OCI-LY1 (cell line): ENCODE results near the gene EFNB3.

Experiments used
- H2AFZ ChIP-seq: fragments of 200-600 bp; sonication (generic), shearing (Covaris generic); 2 replicates; pipeline ENCODE4 v1.6.0; 2014; ENCODE audit warnings: antibody characterized with exemption, mild to moderate bottlenecking, low read length
- H3F3A ChIP-seq: fragments of 200-600 bp; sonication (generic), shearing (Covaris generic); 2 replicates; pipeline ENCODE4 v1.6.0; 2014; ENCODE audit warnings: mild to moderate bottlenecking, antibody characterized with exemption, low read length, moderate library complexity; ENCODE audit not compliant: insufficient read depth
- H3K27ac ChIP-seq: fragments of 200-600 bp; sonication (generic); 2 replicates; pipeline ENCODE4 v1.5.1; 2014; ENCODE audit warnings: low read length, mixed run types, mild to moderate bottlenecking, low read depth; ENCODE audit not compliant: poor library complexity, severe bottlenecking
- H3K27me3 ChIP-seq: fragments of 200-600 bp; sonication (generic); 2 replicates; pipeline ENCODE4 v1.6.0; 2014; ENCODE audit warnings: antibody characterized with exemption, mild to moderate bottlenecking, low read length, moderate library complexity; ENCODE audit not compliant: insufficient read depth
- H3K36me3 ChIP-seq: fragments of 200-600 bp; sonication (generic); 2 replicates; pipeline ENCODE4 v1.6.1; 2014; ENCODE audit warnings: mild to moderate bottlenecking, antibody characterized with exemption, low read length, moderate library complexity, mixed read lengths; ENCODE audit not compliant: insufficient read depth
- H3K4me1 ChIP-seq: fragments of 200-600 bp; sonication (generic); 2 replicates; pipeline ENCODE4 v1.5.1; 2014; ENCODE audit warnings: mild to moderate bottlenecking, low read length, moderate library complexity; ENCODE audit not compliant: insufficient read depth, severe bottlenecking
- H3K4me2 ChIP-seq: fragments of 200-600 bp; sonication (generic), shearing (Covaris generic); 2 replicates; pipeline ENCODE4 v1.6.1; 2014; ENCODE audit warnings: low read length
- H3K4me3 ChIP-seq: fragments of 200-600 bp; sonication (generic); 2 replicates; pipeline ENCODE4 v1.5.1; 2014; ENCODE audit warnings: low read length, low read depth, mild to moderate bottlenecking, mixed read lengths; ENCODE audit not compliant: poor library complexity, severe bottlenecking
- H3K79me2 ChIP-seq: fragments of 200-600 bp; shearing (Covaris generic); 2 replicates; pipeline ENCODE4 v1.6.1; 2016; ENCODE audit warnings: mixed run types, low read length, mixed read lengths; ENCODE audit not compliant: insufficient read depth
- H3K9ac ChIP-seq: fragments of 200-600 bp; sonication (generic), shearing (Covaris generic); 2 replicates; pipeline ENCODE4 v1.6.1; 2014; ENCODE audit warnings: mild to moderate bottlenecking, low read length, mixed read lengths
- H3K9me2 ChIP-seq: fragments of 200-600 bp; sonication (generic), shearing (Covaris generic); 2 replicates; pipeline ENCODE4 v1.6.1; 2014; ENCODE audit warnings: low read depth, mild to moderate bottlenecking, low read length, mixed read lengths
- H3K9me3 ChIP-seq: fragments of 200-600 bp; shearing (Covaris generic); 2 replicates; pipeline ENCODE4 v1.6.1; 2014; ENCODE audit warnings: low read length, mixed read lengths
- H4K20me1 ChIP-seq: fragments of 200-600 bp; sonication (generic), shearing (Covaris generic); 2 replicates; pipeline ENCODE4 v1.6.0; 2016; ENCODE audit warnings: mild to moderate bottlenecking, low read length; ENCODE audit not compliant: insufficient read depth
- CTCF ChIP-seq: fragments of 200-600 bp; sonication (generic), shearing (Covaris generic); IDR thresholded peaks from 2 replicates; pipeline ENCODE4 v1.5.1; 2017; ENCODE audit warnings: mild to moderate bottlenecking, antibody characterized with exemption, low read length, moderate library complexity, mixed read lengths
- EZH2 ChIP-seq: fragments of 200-600 bp; sonication (generic), shearing (Covaris generic); IDR thresholded peaks from 2 replicates; pipeline ENCODE4 v1.8.0; 2017; ENCODE audit warnings: borderline replicate concordance, mixed run types, mild to moderate bottlenecking, antibody characterized with exemption, low read length, moderate library complexity, mixed read lengths

EFNB3 gene

GRCh38 chr17:7674934-7675333 lies 30.1 kb upstream of the EFNB3 start:
- no peaks in the 10 kb centered on the region for H3K9me2 ChIP-seq
- H3K4me1 ChIP-seq, result no peaks in the 10 kb centered on the region
- TF ChIP-seq EZH2, result no peak
- TF ChIP-seq CTCF, result no peak
- H3K4me3 ChIP-seq, result no peak overlapping the region
- H3K36me3 ChIP-seq, result peaks cover 70% of the 10 kb centered on the region
- H3F3A ChIP-seq, result no peaks in the 10 kb centered on the region
- no peak overlapping the region for H3K4me2 ChIP-seq
- H3K9ac ChIP-seq, result no peak overlapping the region
- no peaks in the 10 kb centered on the region for H3K27me3 ChIP-seq
- peaks cover 4% of the 10 kb centered on the region; the same call in 1 of the 2 replicates for H3K9me3 ChIP-seq
- no peaks in the 10 kb centered on the region for H4K20me1 ChIP-seq
- H2AFZ ChIP-seq, result no peak overlapping the region
- peaks cover 6% of the 10 kb centered on the region for H3K79me2 ChIP-seq
- no peak overlapping the region for H3K27ac ChIP-seq

- H3K4me3 ChIP-seq, result no peak overlapping the region
- H3K9ac ChIP-seq, result no peak overlapping the region
- H3K9me2 ChIP-seq, result no peaks in the 10 kb centered on the region
- no peak overlapping the region for H3K27ac ChIP-seq
- H3K79me2 ChIP-seq, result peaks cover 15% of the 10 kb centered on the region
- H3K9me3 ChIP-seq, result peaks cover 4% of the 10 kb centered on the region; the same call in 1 of the 2 replicates
- H2AFZ ChIP-seq, result no peak overlapping the region
- H3K4me2 ChIP-seq, result no peak overlapping the region
- H3K36me3 ChIP-seq, result peaks cover 55% of the 10 kb centered on the region
- no peaks in the 10 kb centered on the region for H3K27me3 ChIP-seq
- TF ChIP-seq CTCF, result no peak
- H3F3A ChIP-seq, result no peaks in the 10 kb centered on the region
- H4K20me1 ChIP-seq, result no peaks in the 10 kb centered on the region
- H3K4me1 ChIP-seq, result no peaks in the 10 kb centered on the region
These were observed 28.5 kb upstream of the EFNB3 start for GRCh38 chr17:7676533-7676932.

GRCh38 chr17:7677388-7678067 lies 27.5 kb upstream of the EFNB3 start:
- peaks cover 50% of the 10 kb centered on the region for H3K36me3 ChIP-seq
- no peak overlapping the region for H3K27ac ChIP-seq
- no peak overlapping the region for H2AFZ ChIP-seq
- H3F3A ChIP-seq, result no peaks in the 10 kb centered on the region
- no peak overlapping the region for H3K4me3 ChIP-seq
- no peak overlapping the region for H3K9ac ChIP-seq
- peaks cover 18% of the 10 kb centered on the region for H3K79me2 ChIP-seq
- no peak overlapping the region for H3K4me2 ChIP-seq
- no peaks in the 10 kb centered on the region for H4K20me1 ChIP-seq
- H3K27me3 ChIP-seq, result no peaks in the 10 kb centered on the region
- H3K9me3 ChIP-seq, result peaks cover 4% of the 10 kb centered on the region; the same call in 1 of the 2 replicates
- TF ChIP-seq CTCF (no peak), EZH2 (no peak)
- H3K4me1 ChIP-seq, result no peaks in the 10 kb centered on the region
- H3K9me2 ChIP-seq, result no peaks in the 10 kb centered on the region
